Lung microvascular endothelial cell (primary cell): ENCODE measurements around the gene ZNF219. TPM values are rescaled to one million over a fixed set of nuclear protein-coding genes. Genes with fewer than 3 reads are reported as not detected.

ENCODE experiments used
- DNase-seq, 2 donors: peaks; one replicate each; pipeline versions ENCODE4 v3.0.0 to v3.0.0-alpha.2; 2010; ENCODE audit warnings: low read depth in 2 of 2
- total RNA-seq: library from RNA; depleted of rRNA; stranded (reverse); fragments of >200 nt; gene quantifications from 2 replicates; pipeline ENCODE4 v1.2.1, GENCODE V29; 2014

The ZNF219 gene
- total RNA-seq, 1 donor from 2014 or later, result 2.0 TPM

DNA sequence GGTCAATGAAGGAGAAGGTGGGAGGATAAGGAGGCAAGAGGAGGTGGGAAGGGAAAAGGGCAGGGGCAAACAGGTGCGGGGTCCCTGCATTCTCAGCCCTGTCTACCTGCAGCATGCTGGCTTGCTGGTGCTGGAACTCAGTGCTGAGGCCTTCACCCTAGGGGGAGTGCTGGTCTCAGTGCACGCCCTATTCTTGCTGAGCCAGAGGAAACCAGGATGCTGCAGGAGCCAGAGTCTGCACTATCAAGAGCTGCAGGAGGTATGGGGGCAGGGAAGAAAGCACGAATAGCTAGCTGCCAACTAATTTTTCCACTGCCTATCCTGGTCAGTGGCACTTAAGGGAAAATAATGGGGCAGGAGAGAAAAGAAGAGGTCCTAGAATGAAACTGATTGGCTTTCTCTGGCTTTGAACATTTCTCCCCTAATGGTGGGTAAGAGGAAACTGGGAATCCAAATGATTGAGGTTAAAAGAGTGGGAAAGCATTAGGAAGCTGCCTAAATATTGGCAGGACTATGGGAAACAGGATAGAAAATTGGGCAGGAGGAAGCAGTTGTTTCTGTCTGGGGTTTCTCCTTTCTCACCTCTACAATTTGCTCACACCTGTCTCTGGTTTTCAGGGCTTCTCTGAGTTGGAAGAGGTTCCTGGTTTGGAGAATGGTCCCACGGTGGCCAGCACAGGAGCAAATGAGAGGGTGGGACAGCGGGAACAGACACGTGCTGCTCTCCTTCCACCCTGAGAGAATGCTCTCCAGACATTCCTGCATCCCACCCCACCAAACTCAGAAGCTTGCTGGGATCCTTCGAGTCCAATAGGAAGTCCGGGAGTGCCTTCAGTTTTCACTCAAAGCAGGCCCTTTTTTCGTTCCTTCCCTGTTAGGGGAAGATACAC lies 4.3 kb upstream of the ZNF219 start:
- DNase-seq, result no peak

DNA sequence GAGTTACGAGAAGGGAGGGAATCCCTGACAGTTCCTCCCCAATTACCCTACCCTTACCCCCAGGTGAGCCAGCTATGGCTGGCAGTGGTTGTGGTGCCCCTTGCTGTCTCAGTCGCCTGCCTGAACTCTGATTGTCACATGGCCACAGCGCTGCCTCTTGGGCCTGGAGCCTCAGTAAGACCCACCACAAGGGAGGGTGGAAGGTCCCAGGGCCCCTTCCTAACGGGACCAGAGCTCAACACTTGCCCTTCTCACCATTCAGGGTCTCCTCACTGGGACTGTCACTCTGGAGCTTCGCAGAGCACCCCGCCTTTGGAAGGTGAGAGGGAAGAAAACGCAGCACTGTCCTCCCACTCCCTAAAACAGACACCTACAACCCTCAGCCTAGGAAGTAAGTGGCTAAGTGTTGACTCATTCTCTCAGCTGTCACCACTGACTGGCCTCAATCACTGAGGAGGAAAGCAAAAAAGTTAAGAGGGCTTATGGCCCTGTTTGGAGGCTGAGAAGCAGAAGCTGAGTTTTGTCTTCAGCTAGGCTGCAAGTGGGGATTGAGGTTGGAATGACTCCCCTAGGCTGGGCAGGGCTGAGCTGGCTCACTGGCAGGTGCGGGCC lies 3.5 kb upstream of the ZNF219 start:
- no peak for DNase-seq

DNA sequence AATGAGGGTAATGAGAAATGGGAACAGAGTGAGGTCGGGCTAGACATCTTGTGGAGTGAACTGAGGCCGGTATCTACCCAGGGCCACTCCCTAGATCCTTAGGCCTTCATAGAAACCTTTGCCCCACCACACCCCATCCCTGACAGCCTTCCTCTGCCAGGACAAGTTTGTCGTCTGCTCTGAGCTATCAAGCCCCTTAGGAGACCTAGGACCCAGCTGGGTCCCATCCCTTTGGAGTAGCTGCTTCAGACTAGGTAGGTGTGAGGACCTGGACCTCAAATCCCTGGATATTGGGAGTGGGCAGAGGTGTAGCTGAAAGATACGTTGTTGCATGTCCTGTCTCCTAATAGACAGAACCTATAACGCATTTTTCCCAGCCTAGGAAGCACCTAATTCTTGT lies 2.5 kb upstream of the ZNF219 start, which contains the start of gene TMEM253:
Gene TMEM253 (plus strand): TSS at position 136 of the 400 bp plus-strand sequence. CDS start 278 bp downstream, outside the sequence.
- DNase-seq, result no peak

DNA sequence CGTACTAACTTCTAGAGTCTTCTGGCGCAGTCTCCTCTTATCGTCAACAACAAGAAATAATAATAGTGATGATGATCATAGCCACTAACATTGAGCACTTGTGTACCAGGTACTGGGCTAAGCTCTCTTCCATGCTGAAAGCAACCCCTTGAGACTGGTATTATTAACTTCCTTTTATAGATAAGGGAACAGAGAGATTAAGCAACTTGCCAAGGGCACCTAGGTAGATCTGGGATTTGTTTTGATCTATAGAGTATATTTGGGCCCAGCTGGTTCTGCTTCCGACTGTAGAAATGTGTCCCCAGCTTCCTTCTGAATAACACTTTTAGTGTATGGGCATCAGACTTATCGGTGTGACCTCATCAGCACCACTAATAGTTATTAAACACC lies 1.1 kb upstream of the ZNF219 start:
- DNase-seq, result no peak

DNA sequence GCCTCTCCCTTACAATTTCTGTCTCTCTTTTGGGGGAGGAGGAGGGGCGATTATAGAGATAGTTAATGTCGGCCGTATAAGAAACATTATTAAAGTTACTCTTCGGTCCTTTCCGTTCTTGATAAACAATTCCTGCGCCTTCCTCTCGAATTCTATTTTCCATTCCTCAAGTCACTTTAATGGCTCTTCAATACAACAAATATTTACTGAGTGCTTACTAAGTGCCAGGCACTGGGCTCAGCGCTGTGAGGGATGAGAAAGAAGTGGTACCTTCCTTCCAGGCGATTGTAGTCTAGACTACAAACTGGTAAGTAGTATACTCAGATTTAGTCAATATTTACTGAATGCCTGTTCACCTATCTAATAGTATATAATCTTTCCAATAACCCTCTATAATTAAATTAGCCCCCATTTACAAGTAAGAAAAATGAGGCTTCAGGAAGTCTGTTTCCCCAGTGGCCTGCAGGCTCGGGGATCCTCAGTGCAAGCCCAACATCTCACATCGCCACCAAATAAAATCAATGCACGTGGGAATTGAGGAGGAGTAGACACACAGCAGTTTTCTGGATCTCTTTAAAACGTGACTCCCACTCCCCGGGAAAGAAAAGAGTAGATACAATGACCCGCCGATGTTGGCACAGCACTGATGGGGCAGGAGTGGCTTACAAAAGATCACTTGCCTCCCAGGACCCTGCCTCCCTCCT lies 589 bp upstream of the ZNF219 start:
- DNase-seq, result no peak

DNA sequence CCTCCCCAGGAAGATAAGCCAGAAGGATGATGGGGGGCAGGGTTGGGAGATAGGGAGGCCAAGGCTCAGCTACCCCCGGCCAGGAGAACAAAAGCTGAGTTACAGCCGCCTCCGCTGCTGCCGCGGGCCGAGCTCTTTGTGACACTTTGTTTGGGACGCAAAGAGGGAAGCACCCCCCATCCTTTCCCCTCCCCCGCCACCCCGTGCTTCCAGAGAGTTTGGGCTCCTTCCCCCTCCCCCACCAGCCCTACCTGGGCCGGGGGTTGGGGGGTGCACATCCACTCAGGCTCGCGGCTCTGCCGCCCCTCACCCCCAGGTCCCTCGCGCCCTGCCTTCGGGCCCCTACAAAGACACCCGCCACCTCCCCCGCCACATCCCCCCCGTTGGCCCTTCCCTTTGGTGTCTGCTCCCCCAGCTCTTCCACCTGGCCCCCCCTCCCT lies 799 bp downstream of the ZNF219 start:
- DNase-seq, result no peak

DNA sequence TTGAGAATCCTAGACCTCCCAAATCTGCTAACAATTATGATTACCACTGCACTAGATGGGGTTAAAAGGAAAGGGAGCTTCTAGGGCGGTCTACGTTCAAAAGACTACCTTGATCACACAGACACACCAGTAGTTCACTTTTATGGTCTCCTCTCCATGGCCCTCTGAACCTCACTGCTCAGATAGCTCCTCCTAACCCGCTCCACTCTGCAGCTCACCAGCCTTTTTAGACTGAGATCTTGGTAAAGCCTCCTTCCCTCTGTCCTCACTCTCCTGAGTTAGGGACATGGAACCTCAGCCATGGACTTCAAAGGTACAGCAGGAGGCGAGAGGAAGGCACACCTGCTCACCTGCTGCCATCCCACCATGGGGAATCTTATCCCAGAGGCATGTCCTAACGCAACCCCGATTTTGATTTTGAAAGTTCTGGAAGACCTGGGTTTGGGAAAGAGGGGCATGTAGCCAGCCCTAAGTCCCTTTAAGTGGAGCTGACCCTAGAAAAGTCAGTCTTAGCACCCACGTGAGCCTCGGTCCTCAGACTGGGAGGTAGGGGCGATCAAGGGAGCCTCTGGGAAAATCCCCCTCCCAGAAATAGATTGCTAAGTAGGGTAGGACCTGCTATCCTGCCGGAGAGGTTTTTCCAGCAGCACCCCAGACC lies 1.3 kb downstream of the ZNF219 start:
- DNase-seq, result no peak

DNA sequence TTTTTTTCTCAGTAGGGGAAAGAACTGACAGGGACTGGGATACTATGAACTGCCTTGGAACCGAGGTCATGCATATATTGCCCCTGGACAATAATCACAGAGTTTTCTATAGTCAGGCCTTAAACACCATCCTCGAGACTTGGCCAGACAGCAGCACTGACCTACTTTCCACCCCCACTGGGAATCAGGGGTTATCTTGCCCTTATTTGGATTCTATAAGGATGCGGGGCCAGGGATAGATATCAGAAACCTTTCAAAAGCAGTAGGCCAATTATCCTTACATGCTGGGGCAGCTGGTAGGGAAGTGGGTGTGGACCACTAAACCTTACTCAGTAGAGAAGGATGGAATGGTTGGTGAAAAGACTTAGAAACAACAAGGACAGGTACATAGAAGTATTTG lies 2.0 kb downstream of the ZNF219 start:
- DNase-seq, result no peak

DNA sequence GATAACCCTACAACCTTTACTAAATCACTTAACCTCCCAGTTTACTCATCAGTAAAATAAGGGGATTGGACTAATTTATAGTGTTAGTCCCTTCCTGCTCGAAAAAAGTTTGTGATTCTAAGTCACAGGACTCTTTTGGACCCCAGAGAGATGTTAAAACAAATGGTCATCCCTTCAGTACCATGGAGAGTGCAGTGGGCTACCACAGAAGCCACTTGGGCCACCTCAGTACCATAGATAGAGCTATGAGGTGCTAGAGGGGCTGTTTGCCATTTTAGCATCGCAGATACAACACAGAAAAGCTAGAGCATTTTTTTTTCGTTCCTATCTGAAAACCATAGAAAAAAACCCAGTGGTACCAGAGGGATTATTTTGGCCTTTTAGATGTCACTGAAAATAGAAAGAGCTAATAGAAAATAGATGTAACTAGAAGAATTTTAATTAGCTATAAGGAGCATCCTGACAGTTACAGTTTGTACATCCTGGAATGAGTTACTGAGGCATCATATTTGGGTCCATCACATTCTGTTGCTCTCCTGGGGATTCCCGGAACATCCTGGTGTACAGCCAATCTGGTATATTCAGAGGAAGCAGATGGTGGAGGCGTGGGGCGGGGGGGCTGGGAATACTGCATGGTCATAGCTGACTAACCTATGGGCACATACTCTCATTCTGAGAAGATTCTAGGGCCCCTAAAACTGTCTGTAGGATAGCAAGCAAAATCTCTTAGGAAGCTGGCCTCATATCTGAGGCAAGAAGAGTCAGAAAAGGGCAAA lies 2.8 kb downstream of the ZNF219 start:
- peak; percentile 41 to 78 for DNase-seq

DNA sequence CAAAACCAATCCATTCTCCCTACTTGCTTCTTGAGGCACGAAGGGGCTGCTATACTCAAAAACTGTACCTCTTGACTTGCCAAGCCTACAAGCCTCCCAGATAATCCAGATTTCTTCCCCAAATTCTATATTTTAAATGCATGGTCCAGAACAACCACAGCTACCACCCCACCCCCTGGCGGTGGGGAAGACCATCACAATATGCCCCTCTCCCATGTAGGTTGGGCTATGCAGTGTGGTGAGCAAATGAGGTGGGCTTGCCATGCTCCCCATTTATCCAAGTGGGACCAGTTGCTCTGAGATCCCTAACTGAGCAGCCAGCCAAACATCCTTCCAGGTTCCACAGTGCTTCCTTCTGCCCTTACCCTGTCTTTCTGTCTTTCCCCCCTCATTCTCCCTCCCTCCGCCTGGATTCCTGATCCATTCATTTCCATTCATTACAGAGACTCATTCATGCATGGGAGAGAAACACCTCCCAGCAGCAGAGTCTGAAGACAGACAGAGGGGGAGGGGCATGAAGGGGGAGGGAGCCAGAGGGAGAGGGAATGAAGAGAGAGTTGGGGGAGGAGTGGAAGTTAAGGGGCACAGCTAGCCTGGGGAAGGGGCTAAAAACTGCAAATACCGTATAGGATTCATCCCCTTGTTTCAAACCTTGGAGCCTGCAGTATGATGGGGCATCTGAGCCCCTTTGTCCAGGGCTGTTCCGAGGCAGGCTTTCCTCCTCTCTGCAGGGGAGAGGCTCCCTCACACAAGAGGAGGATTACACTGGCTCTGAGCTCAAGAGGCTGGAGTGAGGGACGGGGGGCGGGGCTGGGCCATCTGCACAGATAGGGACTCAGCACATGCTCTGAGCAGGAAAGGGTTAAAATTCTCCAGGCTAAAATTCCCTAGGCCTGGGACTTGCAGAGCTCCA lies 4.4 kb downstream of the ZNF219 start:
- DNase-seq, result no peak

DNA sequence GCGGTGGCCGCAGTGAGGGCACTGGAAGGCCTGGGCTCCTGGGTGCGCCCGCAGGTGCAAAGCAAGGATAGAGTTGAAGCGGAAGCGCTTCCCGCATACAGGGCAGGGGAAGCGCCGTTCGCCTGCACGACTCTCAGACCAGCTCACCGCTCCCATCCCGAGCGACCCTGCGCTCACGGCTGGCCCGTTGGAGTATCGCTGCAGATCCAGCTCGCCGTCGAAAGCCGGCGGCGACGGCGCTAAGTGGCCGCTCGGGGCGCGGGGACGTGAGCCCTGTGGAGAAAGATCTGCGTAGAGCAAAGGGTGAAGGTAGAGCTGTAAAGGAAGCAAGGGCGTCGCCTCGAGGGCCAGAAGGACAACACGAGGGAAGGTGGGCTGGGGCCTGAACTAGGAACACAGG lies 5.4 kb downstream of the ZNF219 start:
- DNase-seq, result no peak

DNA sequence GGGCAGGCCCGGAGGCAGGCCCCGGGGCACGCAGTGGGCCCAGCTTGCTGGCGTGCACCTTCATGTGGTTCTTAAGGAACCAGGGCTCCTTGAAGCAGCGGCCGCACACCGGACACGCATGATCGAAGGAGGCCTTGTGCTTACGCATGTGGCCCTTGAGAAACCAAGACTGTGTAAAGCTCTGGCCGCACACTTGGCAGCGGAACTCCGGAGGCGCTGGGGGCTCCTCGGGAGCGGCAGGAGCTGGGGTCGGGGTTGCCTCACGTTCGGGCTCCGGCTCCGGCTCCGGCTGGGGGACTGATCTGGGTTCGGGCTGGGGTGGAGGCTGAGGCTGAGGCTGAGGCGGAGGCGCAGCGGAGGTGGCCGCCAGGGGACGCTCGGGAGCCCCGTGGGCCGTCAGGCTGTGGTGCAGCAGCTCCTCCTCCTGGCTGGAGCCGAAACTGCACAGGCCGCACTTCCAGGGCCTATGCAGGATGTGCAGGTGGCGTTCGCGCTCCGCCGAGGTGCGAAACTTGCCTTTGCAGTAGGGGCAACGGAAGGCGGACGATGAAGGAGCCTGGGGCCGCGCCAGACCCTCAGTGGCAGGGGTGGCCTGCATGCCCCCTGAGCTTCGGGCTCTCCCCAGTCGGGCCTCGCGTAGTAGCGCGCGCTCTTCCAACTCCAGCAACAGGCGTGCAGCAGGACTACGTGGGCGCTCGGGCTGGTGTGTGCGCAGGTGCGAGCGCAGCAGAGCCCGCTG lies 6.0 kb downstream of the ZNF219 start:
- DNase-seq, result peak; percentile 75 to 88

DNA sequence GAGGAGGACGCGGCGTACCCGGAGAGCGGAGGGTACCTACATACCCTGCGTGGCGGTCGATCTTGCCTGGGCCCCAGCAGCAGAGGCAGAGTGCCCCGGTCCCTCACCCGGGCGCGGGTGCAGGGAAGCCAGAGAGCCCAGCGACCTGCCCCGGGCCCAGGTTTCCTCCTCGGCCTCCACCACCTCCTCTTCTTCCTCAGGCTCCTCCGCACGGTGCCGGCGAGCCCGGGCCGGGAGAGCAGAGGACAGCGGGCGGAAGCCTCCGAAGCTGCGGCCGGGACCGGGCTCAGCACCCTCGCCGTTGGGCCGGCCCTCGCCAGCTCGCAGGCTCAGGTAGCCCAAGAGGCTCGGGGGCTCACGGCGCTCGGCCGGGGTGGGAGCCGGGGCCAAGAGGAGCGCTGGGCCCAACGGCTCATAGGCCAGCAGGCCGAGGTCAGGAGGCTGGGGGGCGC lies 6.6 kb downstream of the ZNF219 start:
- no peak for DNase-seq

DNA sequence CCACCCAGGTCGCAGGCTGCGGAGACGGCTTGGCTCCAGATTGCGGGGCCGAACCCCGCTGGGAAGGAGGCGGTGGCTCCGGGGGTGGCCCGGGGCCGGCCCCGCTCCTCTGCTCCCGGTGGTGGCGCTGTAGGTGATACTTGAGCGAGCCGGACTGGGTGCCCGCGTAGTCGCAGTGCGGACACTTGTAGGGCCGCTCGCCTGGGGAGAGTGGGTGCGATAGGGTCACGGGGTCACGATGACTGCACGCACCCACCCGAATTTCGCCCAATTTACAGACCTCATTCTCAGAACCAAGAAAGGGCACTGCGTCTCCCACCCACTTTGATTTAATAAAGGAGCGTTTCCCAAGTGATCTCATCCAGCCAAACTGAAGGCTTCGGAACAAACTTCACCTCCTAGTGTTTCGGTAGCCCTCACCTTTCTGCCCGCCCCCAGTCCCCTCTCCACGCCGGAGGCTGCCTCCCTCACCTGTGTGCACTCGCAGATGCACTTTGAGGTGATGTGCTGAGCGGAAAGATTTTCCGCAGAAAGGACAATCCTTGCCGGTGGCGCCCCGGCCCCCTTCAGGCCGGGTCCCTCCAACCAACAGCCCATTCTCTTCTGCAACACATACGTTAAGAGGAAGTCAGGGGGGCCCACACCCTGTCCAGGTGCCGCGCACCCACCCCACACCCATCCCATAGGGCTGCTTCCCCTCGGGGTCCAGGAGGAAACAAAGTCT lies 7.4 kb downstream of the ZNF219 start:
- DNase-seq, result no peak

DNA sequence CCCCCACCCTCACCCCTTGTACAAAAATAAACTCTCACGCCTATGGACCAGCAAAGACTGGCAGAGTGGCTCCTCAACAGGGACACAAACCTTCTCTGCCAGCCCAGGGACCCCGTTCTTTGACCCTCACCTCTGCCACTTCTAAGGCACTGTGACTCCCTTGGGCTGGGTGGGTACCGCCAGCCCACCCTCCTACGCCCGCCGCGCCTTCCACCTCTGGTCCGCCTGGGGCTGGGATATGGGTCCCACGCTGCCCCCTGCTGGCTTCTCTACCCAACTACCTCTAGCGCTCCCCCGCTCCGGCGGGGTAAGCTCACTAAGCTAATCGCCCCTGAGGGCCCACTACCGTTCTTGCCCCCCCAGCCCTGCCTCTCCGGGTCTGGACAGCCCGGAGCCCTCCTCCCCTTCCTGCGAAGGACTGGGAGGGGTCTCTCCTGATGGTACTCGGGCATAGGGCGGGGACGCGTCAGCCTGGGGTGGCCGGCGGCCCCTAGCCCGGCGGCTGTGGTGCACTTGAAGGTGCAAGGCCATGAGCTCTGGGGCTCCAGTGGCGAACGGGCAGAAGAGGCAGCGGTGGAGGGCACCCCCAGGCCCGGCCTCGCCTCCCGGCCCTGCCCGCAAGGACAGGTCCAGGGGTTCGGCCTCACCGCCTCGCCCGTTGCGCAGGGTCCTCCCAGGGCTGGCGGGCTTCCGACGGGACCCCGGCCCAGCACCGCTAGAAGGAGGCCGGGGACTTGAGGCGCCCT lies 8.1 kb downstream of the ZNF219 start:
- DNase-seq, result peak; percentile 29 to 32

DNA sequence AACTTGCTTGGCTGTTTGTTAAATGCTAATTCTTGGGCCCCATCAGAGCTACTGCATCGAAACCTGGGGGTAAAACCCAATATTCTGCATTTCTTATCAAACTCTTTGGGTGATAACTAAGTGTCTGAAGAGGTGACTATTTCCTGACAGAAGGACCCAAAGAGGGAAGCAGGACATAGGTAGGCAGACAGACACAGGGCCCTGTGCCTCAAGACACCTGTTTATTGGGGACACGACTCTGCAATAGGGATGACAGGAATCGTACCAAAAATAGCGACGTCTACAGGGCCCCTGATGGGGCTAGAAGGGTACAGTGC lies 8.6 kb downstream of the ZNF219 start:
- DNase-seq, result no peak

DNA sequence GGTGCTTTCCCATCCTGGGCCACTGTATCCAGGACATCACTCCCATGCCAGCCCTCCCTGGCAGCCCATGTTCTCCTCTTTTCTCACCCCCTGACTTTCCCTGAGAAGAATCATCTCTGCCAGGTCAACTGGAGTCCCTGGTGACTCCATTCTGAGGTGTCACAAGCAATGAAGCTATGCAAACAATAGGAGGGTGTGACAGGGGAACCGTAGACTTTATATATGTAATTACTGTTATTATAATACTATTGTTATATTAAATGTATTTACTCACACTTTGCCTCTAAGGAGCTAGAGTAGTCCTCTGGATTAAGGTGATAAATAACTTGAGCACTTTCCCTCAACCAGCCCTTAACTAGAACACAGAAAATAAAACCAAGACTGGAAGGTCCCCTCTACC lies 9.2 kb downstream of the ZNF219 start:
- DNase-seq, result no peak

DNA sequence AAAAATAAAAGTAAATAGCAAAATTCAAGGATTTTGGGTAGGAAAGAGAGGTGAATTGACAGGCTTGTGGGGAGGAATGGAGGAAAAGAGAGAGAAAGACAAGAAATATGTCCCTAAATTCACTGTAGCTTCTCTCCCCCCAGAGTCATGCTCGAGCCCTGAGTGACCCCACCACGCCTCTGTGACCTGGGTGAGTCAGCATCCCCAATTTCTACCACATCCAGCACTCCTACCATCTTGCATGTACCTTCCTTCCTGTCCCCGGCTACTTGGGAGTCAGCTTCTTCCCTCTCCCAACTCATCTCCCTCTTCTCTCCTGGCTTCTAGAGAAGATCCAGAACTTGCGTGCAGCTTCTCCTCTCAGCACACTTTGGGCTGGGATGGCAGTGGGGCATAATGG lies 9.8 kb downstream of the ZNF219 start:
- DNase-seq, result no peak
